ENCODE results near the gene SESN3.

DNA sequence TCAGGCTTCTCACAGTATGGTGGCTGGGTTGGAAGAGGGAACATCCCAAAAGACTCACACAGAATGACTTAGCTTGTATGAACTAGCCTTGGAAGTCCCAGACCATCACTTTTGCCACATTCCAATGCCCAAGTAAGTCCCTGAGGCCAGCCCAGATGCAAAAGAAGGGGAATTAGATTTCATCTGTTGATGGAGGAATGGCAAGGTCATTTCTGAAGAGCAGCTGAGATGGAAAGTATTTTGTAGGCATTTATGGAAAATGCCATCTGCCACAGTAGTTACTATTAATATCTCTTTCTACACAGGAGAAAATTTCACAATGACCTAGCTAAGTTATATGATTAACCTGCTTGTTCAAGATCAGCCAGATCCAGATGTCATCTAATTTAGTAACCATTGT is 82.6 kb downstream of the SESN3 start:
- TF ChIP-seq JUN (CRISPR knock-in tag; IDR thresholded peaks at IDR 0.05), result no peak
- TF ChIP-seq, protein P1, sequence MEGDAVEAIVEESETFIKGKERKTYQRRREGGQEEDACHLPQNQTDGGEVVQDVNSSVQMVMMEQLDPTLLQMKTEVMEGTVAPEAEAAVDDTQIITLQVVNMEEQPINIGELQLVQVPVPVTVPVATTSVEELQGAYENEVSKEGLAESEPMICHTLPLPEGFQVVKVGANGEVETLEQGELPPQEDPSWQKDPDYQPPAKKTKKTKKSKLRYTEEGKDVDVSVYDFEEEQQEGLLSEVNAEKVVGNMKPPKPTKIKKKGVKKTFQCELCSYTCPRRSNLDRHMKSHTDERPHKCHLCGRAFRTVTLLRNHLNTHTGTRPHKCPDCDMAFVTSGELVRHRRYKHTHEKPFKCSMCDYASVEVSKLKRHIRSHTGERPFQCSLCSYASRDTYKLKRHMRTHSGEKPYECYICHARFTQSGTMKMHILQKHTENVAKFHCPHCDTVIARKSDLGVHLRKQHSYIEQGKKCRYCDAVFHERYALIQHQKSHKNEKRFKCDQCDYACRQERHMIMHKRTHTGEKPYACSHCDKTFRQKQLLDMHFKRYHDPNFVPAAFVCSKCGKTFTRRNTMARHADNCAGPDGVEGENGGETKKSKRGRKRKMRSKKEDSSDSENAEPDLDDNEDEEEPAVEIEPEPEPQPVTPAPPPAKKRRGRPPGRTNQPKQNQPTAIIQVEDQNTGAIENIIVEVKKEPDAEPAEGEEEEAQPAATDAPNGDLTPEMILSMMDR (IDR thresholded peaks at IDR 0.05), result no peak

Measured in WTC11 (cell line).